Loucy (cell line): Measurements from ENCODE around the gene TBX10.

ENCODE experiments used
- CTCF ChIP-seq: fragments of 200-600 bp; sonication (generic); conservative IDR thresholded peaks from 2 replicates; pipeline ENCODE4 v1.5.1; 2014; ENCODE audit warnings: mild to moderate bottlenecking, antibody characterized with exemption, low read length
- EZH2phosphoT487 ChIP-seq: fragments of 200-600 bp; IDR thresholded peaks from 2 replicates; pipeline ENCODE4 v1.6.1; 2018; ENCODE audit warnings: antibody characterized with exemption, mild to moderate bottlenecking, moderate library complexity, borderline replicate concordance

DNA sequence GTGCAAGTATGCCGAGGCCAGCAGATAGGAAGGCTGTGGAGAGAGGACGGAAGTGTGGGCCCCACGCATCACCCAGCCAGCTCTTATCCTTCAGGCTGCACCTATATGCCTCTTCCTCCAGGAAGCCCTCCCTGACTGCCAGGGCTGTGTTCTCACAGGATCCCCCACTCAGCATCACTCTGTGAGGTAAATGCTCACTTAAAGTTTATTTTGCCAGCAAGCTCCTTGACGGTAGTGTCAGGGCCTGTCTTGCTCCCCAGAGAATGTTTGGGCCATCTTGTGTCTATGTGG is 4.4 kb downstream of the TBX10 start:
- TF ChIP-seq CTCF (no peak), EZH2phosphoT487 (no peak)
